Measurements from ENCODE around the gene GLI1.

GRCh38 chr12:57441846-57442427 lies 17.6 kb upstream of the GLI1 start:
- no peak for TF ChIP-seq CTCF (IDR thresholded peaks at IDR 0.05; ENCODE audit: insufficient read depth, low read length, poor library complexity, severe bottlenecking)
- no peak for TF ChIP-seq EZH2phosphoT487 (conservative IDR thresholded peaks at IDR 0.05; ENCODE audit: low read length)
